GM12878 (cell line): Measurements from ENCODE around the gene PPIE. TPM values are rescaled to one million over a fixed set of nuclear protein-coding genes. Genes with fewer than 3 reads are reported as not detected.

Source experiments
- ATAC-seq: fragments of 200-7000 bp; cut with Tn5 transposase; 3 replicates; pipeline ENCODE4 v1.9.1; 2020; ENCODE audit warnings: mild to moderate bottlenecking, moderate library complexity
- BruUV-seq: library from RNA; stranded (reverse); fragments of 400-500 nt; replicated peaks from 2 replicates; lab custom pipeline; 2021; lab: Mats Ljungman, UMichigan
- CTCF ChIA-PET: fragments of 300-600 bp; sonication (Branson Sonifier 250); formaldehyde crosslinking; extraction: SDS; loops from one replicate; lab custom pipeline; 2021; ENCODE audit warnings: inconsistent platforms; lab: Yijun Ruan, JAX
- POLR2A ChIA-PET: fragments of 350-600 bp; formaldehyde crosslinking; extraction: SDS; loops from one replicate; lab custom pipeline; 2021; ENCODE audit warnings: inconsistent platforms; lab: Charles Lee
- RAD21 ChIA-PET: fragments of 300-600 bp; sonication (Branson Sonifier 250); formaldehyde crosslinking; loops from one replicate; lab custom pipeline; 2023; ENCODE audit warnings: antibody characterized with exemption; ENCODE audit not compliant: unreplicated experiment; lab: Charles Lee
- SMC1A ChIA-PET: fragments of 300-600 bp; sonication (Branson Sonifier 250); formaldehyde crosslinking; loops from one replicate; lab custom pipeline; 2023; ENCODE audit not compliant: unreplicated experiment, uncharacterized antibody; lab: Charles Lee
- DNase-seq: peaks from one replicate; pipeline ENCODE4 v3.0.0-alpha.2; 2011; ENCODE audit warnings: low read depth, low spot score
- FAIRE-seq: peaks from 3 replicates; lab custom pipeline; 2011; peaks lifted over from hg19 to GRCh38; lab: Jason Lieb, UNC
- H2AFZ ChIP-seq: 2 replicates; pipeline ENCODE4 v1.6.0; 2011; ENCODE audit warnings: low read depth, low read length, control low read depth; ENCODE audit not compliant: control insufficient read depth
- H3K27ac ChIP-seq: 2 replicates; pipeline ENCODE4 v1.5.1; 2011; ENCODE audit warnings: control low read depth; ENCODE audit not compliant: control insufficient read depth, insufficient read depth
- H3K27me3 ChIP-seq, 2 experiments: replicated peaks in 1 of 2; 2 replicates each; pipeline versions ENCODE4 v1.6.0 to v1.6.1; 2011; ENCODE audit warnings: low read length in 1 of 2; ENCODE audit not compliant: control insufficient read depth in 2 of 2, insufficient read depth in 2 of 2
- H3K36me3 ChIP-seq, 2 experiments: 2 replicates each; pipeline ENCODE4 v1.5.1; 2011; ENCODE audit warnings: low read length in 1 of 2; ENCODE audit not compliant: control insufficient read depth in 2 of 2, insufficient read depth in 2 of 2
- H3K4me1 ChIP-seq: 2 replicates; pipeline ENCODE4 v1.6.1; 2011; ENCODE audit warnings: mild to moderate bottlenecking, low read length, moderate library complexity, mixed read lengths; ENCODE audit not compliant: control insufficient read depth, insufficient read depth
- H3K4me2 ChIP-seq: 2 replicates; pipeline ENCODE4 v1.6.0; 2011; ENCODE audit warnings: control low read depth; ENCODE audit not compliant: control insufficient read depth, insufficient read depth
- H3K4me3 ChIP-seq: fragments of 200-600 bp; sonication (generic); 2 replicates; pipeline ENCODE4 v1.5.1; 2016
- H3K79me2 ChIP-seq: 2 replicates; pipeline ENCODE4 v1.6.0; 2011; ENCODE audit warnings: low read length; ENCODE audit not compliant: control insufficient read depth, insufficient read depth
- H3K9ac ChIP-seq: 2 replicates; pipeline ENCODE4 v1.8.0; 2011; ENCODE audit warnings: low read length, control low read depth, mixed read lengths; ENCODE audit not compliant: control insufficient read depth, insufficient read depth
- H3K9me3 ChIP-seq: replicated peaks from 3 replicates; pipeline ENCODE4 v1.5.1; 2011; ENCODE audit warnings: mild to moderate bottlenecking, low read length; ENCODE audit not compliant: control insufficient read depth, insufficient read depth
- H4K20me1 ChIP-seq: 2 replicates; pipeline ENCODE4 v1.6.0; 2011; ENCODE audit not compliant: control insufficient read depth, insufficient read depth
- CBX3 ChIP-seq: fragments of 200-600 bp; sonication (generic); IDR thresholded peaks from 2 replicates; pipeline ENCODE4 v1.6.1; 2016; ENCODE audit warnings: low read depth, borderline replicate concordance
- FOXK2 ChIP-seq: fragments of 450-650 bp; IDR thresholded peaks from 2 replicates; pipeline ENCODE4 v1.6.1; 2017; ENCODE audit warnings: mild to moderate bottlenecking, moderate library complexity
- HCFC1 ChIP-seq: fragments of 150-350 bp; IDR thresholded peaks from 2 replicates; pipeline ENCODE4 v1.6.1; 2014; ENCODE audit warnings: low read length
- PML ChIP-seq: IDR thresholded peaks from 2 replicates; pipeline ENCODE4 v1.6.1; 2012; ENCODE audit warnings: low read length, inconsistent platforms
- RFX5 ChIP-seq: IDR thresholded peaks from 2 replicates; pipeline ENCODE4 v1.6.1; 2011; ENCODE audit warnings: low read depth, low read length, improper control_type of control experiment
- RUNX3 ChIP-seq: IDR thresholded peaks from 2 replicates; pipeline ENCODE4 v1.6.1; 2012; ENCODE audit warnings: low read length, inconsistent platforms
- SREBF2 ChIP-seq: IDR thresholded peaks from 2 replicates; pipeline ENCODE4 v1.6.1; 2012; ENCODE audit warnings: mild to moderate bottlenecking, low read length
- TARDBP ChIP-seq: IDR thresholded peaks from 2 replicates; pipeline ENCODE4 v1.6.1; 2016; ENCODE audit warnings: borderline replicate concordance
- WGBS: methylation state at CpG from one replicate; pipeline ENCODE4 v1.1.6; 2016; ENCODE audit warnings: low lambda C conversion rate; ENCODE audit not compliant: insufficient replicate concordance, insufficient coverage; ENCODE audit errors: missing lambda C conversion rate; 5-methylcytosine and 5-hydroxymethylcytosine counted together
- in situ Hi-C: fragments of 300-500 bp; cut with MboI; formaldehyde crosslinking; loops from 9 replicates; pipeline ENCODE4 v1.14.3; 2018; ENCODE audit warnings: mixed read lengths
- intact Hi-C: fragments of 100-400 bp; cut with micrococcal nuclease; formaldehyde crosslinking; loops from one replicate; pipeline ENCODE4 v1.14.2; 2022; ENCODE audit not compliant: unreplicated experiment
- polyA plus RNA-seq, 11 experiments: library from polyadenylated mRNA; depleted of rRNA in 4 of 11; unstranded in 6 of 11; stranded (reverse) in 5 of 11; fragments of >200 nt; fragmentation: Nextera tagmentation in 4 of 11; fragmentation: Illumina TruSeq in 1 of 11; extraction: Ambion mirVana in 4 of 11; extraction: Trizol in 1 of 11; gene quantifications; 1 replicate in 1 of 11; 2 replicates in 10 of 11; pipeline versions ENCODE4 v1.2.1 to v1.2.3, GENCODE V29; 2011 to 2016; ENCODE audit warnings: inconsistent platforms in 2 of 11, missing spikeins in 2 of 11, low read depth in 1 of 11
- total RNA-seq, 4 experiments: library from RNA; depleted of rRNA in 3 of 4; stranded (reverse); fragments of >200 nt in 3 of 4; fragmentation: Illumina TruSeq in 1 of 4; extraction: Trizol in 1 of 4; gene quantifications; 2 replicates each; pipeline versions ENCODE4 v1.2.1 to v1.2.3, GENCODE V29; 2013 to 2021

Gene PPIE
- total and polyA plus RNA-seq, 10 of the 15 experiments (the other 5 are each of a cell fraction or from before 2014, with no cell fraction given): 36.6 to 163 (median 70.1) TPM

GRCh38 chr1:39737546-39738169, 1.0 kb upstream of the PPIE start (continued):
- TF ChIP-seq HCFC1 (no peak), TARDBP (no peak), PML (0 out of 2 replicates have a peak, but pooled peaks have one; percentile 5)

GRCh38 chr1:39745016-39745670, 6.5 kb downstream of the PPIE start:
- Histone ChIP-seq H3K4me2 (no peak overlapping the region), H4K20me1 (no peaks in the 10 kb centered on the region), H3K27me3 (no peaks in the 10 kb centered on the region), H3K36me3 (peaks cover 20 to 36% of the 10 kb centered on the region in 2 experiments), H3K27ac (no peak overlapping the region), H3K79me2 (peaks cover 4% of the 10 kb centered on the region; the same call in 1 of the 2 replicates), H2AFZ (no peak overlapping the region), H3K4me1 (no peaks in the 10 kb centered on the region; the same call in 1 of the 2 replicates), H3K4me3 (no peak overlapping the region), H3K9ac (no peak overlapping the region), H3K9me3 (no peaks in the 10 kb centered on the region)
- FAIRE-seq (no peak), ATAC-seq (no peak), DNase-seq (no peak)
- in situ Hi-C loops: no loop called here
- ChIA-PET RAD21 (no interaction called here), CTCF (no interaction called here), POLR2A (no interaction called here), SMC1A (no interaction called here)
- intact Hi-C loops: no loop called here
- TF ChIP-seq SREBF2 (no peak), RFX5 (no peak), RUNX3 (no peak), FOXK2 (no peak), CBX3 (no peak)
- no TSS peak for BruUV-seq
- WGBS: 96% methylated on average over 16 of the region's 16 CpGs
